Liver (tissue), 9 donors: ENCODE measurements around the gene ASIC2. TPM values are rescaled to one million over a fixed set of nuclear protein-coding genes. Genes with fewer than 3 reads are reported as not detected.

Experiments
- DNase-seq: peaks from one replicate; pipeline ENCODE4 v3.0.0-alpha.2; 2017; ENCODE audit warnings: low spot score
- H3K27ac ChIP-seq, 2 donors: one replicate each; pipeline ENCODE4 v1.7.0; 2013; ENCODE audit warnings: inconsistent platforms in 2 of 2, low read length in 2 of 2, control low read depth in 1 of 2, low read depth in 1 of 2, mild to moderate bottlenecking in 1 of 2
- H3K27me3 ChIP-seq, 4 donors: one replicate each; pipeline versions ENCODE4 v1.6.1 to v1.7.0; 2013; ENCODE audit warnings: low read length in 3 of 4, inconsistent platforms in 1 of 4, mild to moderate bottlenecking in 1 of 4, moderate library complexity in 1 of 4; ENCODE audit not compliant: control insufficient read depth in 4 of 4, insufficient read depth in 4 of 4
- H3K36me3 ChIP-seq, 4 donors: one replicate each; pipeline versions ENCODE4 v1.6.1 to v1.7.0; 2013; ENCODE audit warnings: low read length in 3 of 4, mild to moderate bottlenecking in 3 of 4, low read depth in 1 of 4, moderate library complexity in 1 of 4; ENCODE audit not compliant: control insufficient read depth in 4 of 4, insufficient read depth in 3 of 4
- H3K4me1 ChIP-seq, 4 donors: one replicate each; pipeline versions ENCODE4 v1.6.1 to v1.7.0; 2013; ENCODE audit warnings: low read length in 3 of 4, mild to moderate bottlenecking in 3 of 4, moderate library complexity in 1 of 4; ENCODE audit not compliant: control insufficient read depth in 4 of 4, insufficient read depth in 4 of 4
- H3K4me3 ChIP-seq, 3 donors: one replicate each; pipeline versions ENCODE4 v1.6.1 to v1.7.0; 2013; ENCODE audit warnings: low read length in 3 of 3, control low read depth in 1 of 3, low read depth in 1 of 3, mild to moderate bottlenecking in 1 of 3
- H3K9ac ChIP-seq, 2 donors: one replicate each; pipeline ENCODE4 v1.7.0; 2013; ENCODE audit warnings: low read length in 2 of 2, mild to moderate bottlenecking in 2 of 2, moderate library complexity in 2 of 2, control low read depth in 1 of 2, low read depth in 1 of 2
- H3K9me3 ChIP-seq, 4 donors: one replicate each; pipeline versions ENCODE4 v1.6.1 to v1.7.0; 2013; ENCODE audit warnings: low read length in 3 of 4; ENCODE audit not compliant: control insufficient read depth in 4 of 4
- CTCF ChIP-seq: fragments of 150-350 bp; IDR thresholded peaks from 2 replicates; pipeline ENCODE4 v1.5.1; 2017; ENCODE audit warnings: improper control_type of control experiment, low read depth, low read length; ENCODE audit not compliant: missing input control
- EGR1 ChIP-seq, 2 donors: IDR thresholded peaks; 2 replicates each; pipeline ENCODE4 v1.6.1; 2016 to 2018; ENCODE audit warnings: antibody characterized with exemption in 2 of 2, low read depth in 2 of 2
- FOXA1 ChIP-seq: IDR thresholded peaks from 2 replicates; pipeline ENCODE4 v1.6.1; 2016; ENCODE audit warnings: antibody characterized with exemption
- GABPA ChIP-seq, 2 donors: IDR thresholded peaks in 1 of 2; conservative IDR thresholded peaks in 1 of 2; 2 replicates each; pipeline ENCODE4 v1.6.1; 2016; ENCODE audit warnings: antibody characterized with exemption in 2 of 2, mild to moderate bottlenecking in 1 of 2, moderate library complexity in 1 of 2
- HNF4A ChIP-seq, 2 donors: conservative IDR thresholded peaks; 2 replicates each; pipeline ENCODE4 v1.6.1; 2016; ENCODE audit warnings: antibody characterized with exemption in 2 of 2, mild to moderate bottlenecking in 2 of 2
- HNF4G ChIP-seq: IDR thresholded peaks from 2 replicates; pipeline ENCODE4 v1.6.1; 2016; ENCODE audit warnings: antibody characterized with exemption
- JUND ChIP-seq, 2 donors: IDR thresholded peaks; 2 replicates each; pipeline ENCODE4 v1.6.1; 2016; ENCODE audit warnings: antibody characterized with exemption in 2 of 2
- RAD21 ChIP-seq, 2 donors: IDR thresholded peaks; 2 replicates each; pipeline ENCODE4 v1.6.1; 2016; ENCODE audit warnings: antibody characterized with exemption in 2 of 2, mild to moderate bottlenecking in 2 of 2
- RXRA ChIP-seq, 2 donors: IDR thresholded peaks; 2 replicates each; pipeline ENCODE4 v1.6.1; 2017 to 2018; ENCODE audit warnings: antibody characterized with exemption in 2 of 2, mild to moderate bottlenecking in 1 of 2
- SP1 ChIP-seq: IDR thresholded peaks from 2 replicates; pipeline ENCODE4 v1.6.1; 2018; ENCODE audit warnings: antibody characterized with exemption, mild to moderate bottlenecking
- TAF1 ChIP-seq: conservative IDR thresholded peaks from 2 replicates; pipeline ENCODE4 v1.6.1; 2016; ENCODE audit warnings: antibody characterized with exemption, mild to moderate bottlenecking
- WGBS: extraction: QIAGEN DNeasy Blood & Tissue Kit; methylation state at CpG from one replicate; pipeline ENCODE4 v1.1.7; 2013; 5-methylcytosine and 5-hydroxymethylcytosine counted together
- polyA plus RNA-seq, 2 donors: library from polyadenylated mRNA; stranded (reverse) in 1 of 2; unstranded in 1 of 2; fragments of 200-250 nt in 1 of 2; fragments of >200 nt in 1 of 2; fragmentation: Nextera tagmentation in 1 of 2; extraction: Ambion mirVana in 1 of 2; gene quantifications; one replicate each; pipeline versions ENCODE4 v1.2.1 to v1.2.3, GENCODE V29; 2013 to 2015
- total RNA-seq, 2 donors: library from RNA; depleted of rRNA; stranded (reverse); fragments of >200 nt; gene quantifications; one replicate each; pipeline ENCODE4 v1.2.3, GENCODE V29; 2014
- TF ChIP-seq, protein P1 (sequence below): IDR thresholded peaks from 2 replicates; pipeline ENCODE4 v1.6.1; 2016; ENCODE audit warnings: antibody characterized with exemption
- donor health status: healthy.
- donor health status: healthy.
- donor health status: healthy.
- donor health status: healthy.
- donor health status: healthy.

ASIC2 gene
- total and polyA plus RNA-seq, 4 donors = under 0.01 TPM; not detected in 3

- H3K27ac ChIP-seq = no peak overlapping the region
- H3K27me3 ChIP-seq = no peaks in the 10 kb centered on the region
- H3K4me3 ChIP-seq = no peak overlapping the region
- 55% methylated on average over 3 of the region's 3 CpGs for WGBS
- no peak for TF ChIP-seq RXRA (IDR thresholded peaks at IDR 0.05)
- no peak for TF ChIP-seq JUND (IDR thresholded peaks at IDR 0.05)
- TF ChIP-seq RAD21 (IDR thresholded peaks at IDR 0.05) = no peak
- TF ChIP-seq HNF4A (conservative IDR thresholded peaks at IDR 0.05) = no peak
- TF ChIP-seq CTCF = no peak
- TF ChIP-seq TAF1 = no peak
- TF ChIP-seq HNF4G = no peak
- no peaks in the 10 kb centered on the region for H3K36me3 ChIP-seq
- peaks cover 0 to 4% (median 0%) of the 10 kb centered on the region in 4 donors for H3K9me3 ChIP-seq
- H3K4me1 ChIP-seq = no peaks in the 10 kb centered on the region
- DNase-seq = no peak
- no peak overlapping the region for H3K9ac ChIP-seq
Measured at GRCh38 chr17:33273743-33274410, 19.2 kb downstream of the ASIC2 start.

DNA sequence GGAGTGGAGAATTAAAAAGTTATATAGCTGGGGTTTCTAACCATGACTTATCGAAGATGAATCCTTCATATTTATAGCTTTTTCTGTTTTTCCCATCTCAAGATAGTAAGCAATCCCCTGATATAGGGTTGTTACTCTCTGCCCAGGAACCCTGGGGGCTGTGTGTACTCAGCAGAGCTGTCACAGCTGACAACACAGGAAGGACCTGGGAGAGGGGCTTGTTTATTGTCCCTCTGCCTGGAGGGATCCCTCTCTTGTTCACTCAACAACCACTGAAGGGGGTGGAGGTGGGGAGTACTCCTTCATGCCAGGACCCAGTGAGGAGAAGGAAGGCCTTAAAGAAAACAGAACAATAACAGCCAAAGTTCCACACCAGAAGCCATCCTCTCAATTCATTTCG is 19.8 kb downstream of the ASIC2 start:
- Histone ChIP-seq H3K27me3 (no peaks in the 10 kb centered on the region), H3K36me3 (no peaks in the 10 kb centered on the region), H3K9ac (no peak overlapping the region), H3K4me1 (no peaks in the 10 kb centered on the region), H3K27ac (no peak overlapping the region), H3K9me3 (peaks cover 0 to 4% (median 0%) of the 10 kb centered on the region in 4 donors), H3K4me3 (no peak overlapping the region)
- no peak for TF ChIP-seq HNF4G
- no peak for TF ChIP-seq HNF4A (conservative IDR thresholded peaks at IDR 0.05)
- TF ChIP-seq, protein P1, sequence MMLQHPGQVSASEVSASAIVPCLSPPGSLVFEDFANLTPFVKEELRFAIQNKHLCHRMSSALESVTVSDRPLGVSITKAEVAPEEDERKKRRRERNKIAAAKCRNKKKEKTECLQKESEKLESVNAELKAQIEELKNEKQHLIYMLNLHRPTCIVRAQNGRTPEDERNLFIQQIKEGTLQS = no peak
- TF ChIP-seq EGR1 (IDR thresholded peaks at IDR 0.05; ENCODE audit: low read depth in 2 of 2) = no peak
- WGBS = 63% methylated on average over 2 of the region's 2 CpGs
- no peak for DNase-seq

- Histone ChIP-seq H3K9me3 (peaks cover 0 to 4% (median 0%) of the 10 kb centered on the region in 4 donors), H3K4me3 (no peak overlapping the region), H3K4me1 (no peaks in the 10 kb centered on the region), H3K36me3 (no peaks in the 10 kb centered on the region), H3K27ac (no peak overlapping the region), H3K27me3 (no peaks in the 10 kb centered on the region), H3K9ac (no peak overlapping the region)
- DNase-seq = no peak
- TF ChIP-seq TAF1 (no peak), GABPA (IDR thresholded peaks at IDR 0.05 in 1 of 2, conservative IDR thresholded peaks at IDR 0.05 in 1 of 2) (no peak), SP1 (no peak), CTCF (no peak), FOXA1 (no peak)
- TF ChIP-seq, protein P1 = no peak
- WGBS = 82% methylated on average over 2 of the region's 2 CpGs
Measured at GRCh38 chr17:33272438-33272837, 20.7 kb downstream of the ASIC2 start.
